HG03521 (cell line): ENCODE data around the gene LGALS1.
"Not testable (repeated sequence)": the region's sequence is repeated elsewhere in the genome, so short reads cannot be mapped to it uniquely, and the experiment has no call there.

Experiments
- ATAC-seq: cut with Tn5 transposase; IDR thresholded peaks from one replicate; pipeline ENCODE4 v1.9.1; 2021; ENCODE audit warnings: mild to moderate bottlenecking, moderate library complexity; ENCODE audit not compliant: unreplicated experiment

Gene LGALS1

DNA sequence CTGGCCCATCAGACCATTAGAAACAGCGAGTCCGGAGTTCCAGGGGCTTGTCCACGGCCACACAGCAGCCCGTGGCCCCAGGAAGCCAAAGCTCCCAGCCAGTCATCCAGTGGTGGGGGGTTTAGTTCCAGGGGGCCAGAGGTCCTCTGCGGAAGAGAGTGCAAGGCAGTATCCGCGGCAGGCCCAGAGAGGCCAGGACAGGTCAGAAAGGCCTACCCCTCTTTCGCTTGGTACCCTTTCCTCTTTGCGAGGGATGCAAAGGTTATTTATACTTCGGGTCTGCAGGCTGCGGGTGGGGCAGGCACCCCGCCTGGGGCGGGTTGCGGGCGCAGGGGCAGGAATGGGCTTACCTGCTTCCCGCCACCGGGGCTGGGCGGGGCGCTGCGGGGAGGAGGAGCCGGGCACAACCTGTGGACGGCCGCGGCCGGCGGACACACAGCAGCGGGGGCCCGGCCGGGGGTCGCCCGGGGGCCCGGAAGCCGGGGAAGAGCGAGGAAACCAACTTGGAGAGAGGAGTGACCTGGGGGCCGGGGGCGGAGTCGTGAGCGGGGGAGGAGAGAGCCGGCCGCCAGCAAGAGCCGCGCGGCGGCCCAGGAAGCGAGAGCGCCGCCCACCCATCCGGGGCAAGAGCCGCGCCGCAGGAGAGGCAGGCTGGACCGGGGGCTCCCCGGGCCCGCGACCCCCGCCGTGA is 36.2 kb upstream of the LGALS1 start, which contains the start of gene SH3BP1:
Gene SH3BP1 (plus strand): TSS at position 600 of the 691 bp plus-strand sequence. CDS start 119 bp downstream, outside the sequence.
- no peak for ATAC-seq

DNA sequence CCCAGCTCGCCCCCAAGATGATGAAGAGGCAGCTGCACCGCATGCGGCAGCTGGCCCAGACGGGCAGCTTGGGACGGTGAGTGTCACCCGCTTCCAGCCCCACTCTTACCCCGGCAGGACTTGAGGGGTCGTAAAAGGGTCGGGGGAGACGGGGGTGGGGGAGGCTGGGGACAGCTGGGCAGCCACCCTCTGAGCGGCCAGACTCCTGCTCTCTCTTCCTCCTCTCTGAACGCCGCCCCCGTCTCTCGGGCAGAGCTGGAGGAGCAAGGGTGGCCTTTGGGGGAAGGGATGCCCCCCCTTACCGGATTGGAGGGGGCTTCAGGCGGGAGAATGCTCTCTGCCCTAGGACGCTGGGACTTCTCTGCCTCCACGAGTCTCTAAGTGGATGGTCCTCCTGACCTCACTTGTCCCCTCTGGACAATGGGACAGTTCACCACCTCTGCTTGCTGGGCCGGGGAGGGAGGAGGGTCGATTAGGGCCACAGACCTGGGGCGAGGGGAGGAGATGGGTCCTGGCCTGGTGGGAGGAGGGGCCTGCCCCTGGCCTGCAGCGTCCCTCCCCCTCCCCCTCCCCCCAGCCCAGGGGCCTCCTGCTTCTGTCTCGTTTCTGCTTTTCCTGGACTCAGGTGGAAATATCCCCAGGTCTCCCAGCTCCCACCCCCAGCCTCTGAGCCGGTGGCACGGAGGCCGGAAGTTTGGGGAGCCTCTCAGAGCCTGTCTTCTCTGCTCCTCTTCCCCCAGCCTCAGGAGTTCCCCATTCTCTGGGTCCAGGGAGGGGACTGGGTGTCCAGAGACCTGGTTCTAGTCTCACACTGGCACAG is 35.5 kb upstream of the LGALS1 start:
- no peak for ATAC-seq

DNA sequence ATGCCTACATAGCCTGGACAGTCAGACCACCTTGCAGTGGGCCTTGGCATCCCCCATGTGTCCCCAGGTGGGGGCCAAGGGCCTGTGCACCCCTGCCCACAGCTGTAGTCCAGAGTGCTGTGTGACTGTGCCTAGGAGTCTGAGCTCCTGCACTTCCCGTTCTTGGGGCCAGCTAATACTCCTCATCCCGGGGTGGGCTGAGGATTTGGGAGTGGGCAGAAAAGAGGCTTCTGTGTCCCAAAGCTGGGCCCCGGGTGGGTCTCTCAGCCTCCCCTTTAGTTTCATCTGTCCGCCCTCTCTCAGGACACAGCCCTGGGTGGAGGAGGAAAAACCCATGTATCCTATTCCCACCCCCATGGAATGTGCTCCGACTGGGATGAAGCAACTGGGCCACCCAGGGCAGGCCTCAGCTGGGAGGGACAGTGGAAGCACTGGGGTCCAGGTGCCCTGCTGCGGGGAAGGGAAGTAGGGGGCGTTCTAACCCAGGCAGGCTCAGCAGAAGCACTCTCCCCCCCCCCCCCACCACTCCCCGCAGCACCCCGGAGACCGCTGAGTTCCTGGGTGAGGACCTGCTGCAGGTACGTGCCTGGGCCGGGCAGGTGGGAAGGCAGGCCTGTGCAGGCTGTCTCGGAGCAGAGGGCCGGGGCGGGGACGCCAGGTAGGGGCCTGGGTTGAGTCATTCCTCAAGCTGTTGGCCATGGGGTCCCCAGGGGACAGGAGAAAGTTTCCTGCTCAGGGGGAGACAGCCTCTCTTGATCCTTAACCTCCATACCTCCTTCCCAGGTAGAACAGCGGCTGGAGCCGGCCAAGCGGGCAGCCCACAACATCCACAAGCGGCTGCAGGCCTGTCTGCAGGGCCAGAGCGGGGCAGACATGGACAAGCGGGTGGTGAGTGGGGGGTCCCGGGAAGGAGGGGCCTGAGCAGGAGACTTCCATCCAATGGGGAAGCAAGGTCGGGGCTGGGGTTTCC is 34.6 kb upstream of the LGALS1 start:
- ATAC-seq: no peak

DNA sequence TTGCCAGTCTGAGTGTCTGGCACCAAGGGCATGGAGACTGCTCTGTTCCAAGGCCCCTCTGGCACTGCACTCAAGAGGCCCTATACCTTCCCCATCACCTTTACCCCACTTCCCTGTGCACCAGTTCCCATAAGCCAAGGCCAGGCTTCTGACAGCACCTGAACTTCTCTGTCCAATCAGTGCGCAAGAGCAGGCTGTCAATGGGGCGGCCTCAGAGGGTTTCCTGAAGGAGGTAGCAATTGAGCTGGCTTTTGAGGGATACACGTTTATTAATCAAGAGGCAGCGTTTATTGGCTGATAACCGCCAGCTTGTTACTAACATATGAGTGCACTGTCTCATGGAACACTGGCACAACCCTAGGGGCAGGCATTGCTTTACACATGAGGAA is 33.9 kb upstream of the LGALS1 start:
- no peak for ATAC-seq

DNA sequence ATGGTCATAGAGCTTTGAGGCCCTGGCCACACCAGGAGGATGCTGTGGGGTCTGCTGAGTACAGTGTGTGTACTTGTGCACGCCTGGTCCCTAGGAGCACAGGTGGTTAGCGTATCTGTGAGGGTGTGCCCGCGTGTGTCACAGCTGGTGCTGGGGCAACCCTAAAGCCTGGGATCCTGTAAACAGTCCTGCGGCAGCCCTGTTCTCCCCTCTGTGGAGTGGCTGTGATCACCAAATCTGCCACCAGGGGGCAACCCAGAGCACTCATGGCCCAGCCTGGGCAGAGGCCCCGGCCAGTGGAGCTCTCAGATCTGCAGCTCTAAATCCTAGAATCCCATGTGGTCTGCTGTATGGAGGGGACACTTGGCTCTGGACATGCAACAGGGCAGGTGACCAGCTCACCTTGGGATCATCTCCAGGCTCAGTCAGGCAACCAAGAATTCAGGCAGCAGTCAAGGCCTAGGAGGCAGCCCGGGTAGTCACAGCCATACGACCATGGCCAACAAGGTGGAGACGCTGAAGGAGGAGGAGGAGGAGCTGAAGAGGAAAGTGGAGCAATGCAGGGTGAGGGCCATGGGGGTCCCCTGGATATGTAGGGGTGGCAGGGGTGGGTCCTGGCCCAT is 32.1 kb upstream of the LGALS1 start:
- ATAC-seq: no peak

DNA sequence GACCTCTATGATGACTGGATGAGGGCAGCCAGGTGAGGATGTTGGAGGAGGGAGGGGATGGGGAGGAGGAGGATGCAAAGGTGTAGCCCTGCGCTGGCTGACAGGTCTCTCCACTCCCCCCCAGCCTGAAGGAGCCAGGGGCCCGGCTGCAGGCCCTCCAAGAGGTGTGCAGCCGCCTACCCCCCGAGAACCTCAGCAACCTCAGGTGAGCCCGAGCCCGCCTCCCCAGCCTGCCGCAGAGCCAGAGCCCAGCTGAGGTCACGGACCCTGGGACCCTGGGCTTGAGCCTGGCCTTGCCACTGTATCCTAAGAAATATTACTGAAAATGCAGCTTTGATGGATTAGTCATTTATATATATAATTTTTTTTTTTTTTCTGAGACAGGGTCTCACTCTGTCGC is 28.1 kb upstream of the LGALS1 start:
- ATAC-seq: no peak

DNA sequence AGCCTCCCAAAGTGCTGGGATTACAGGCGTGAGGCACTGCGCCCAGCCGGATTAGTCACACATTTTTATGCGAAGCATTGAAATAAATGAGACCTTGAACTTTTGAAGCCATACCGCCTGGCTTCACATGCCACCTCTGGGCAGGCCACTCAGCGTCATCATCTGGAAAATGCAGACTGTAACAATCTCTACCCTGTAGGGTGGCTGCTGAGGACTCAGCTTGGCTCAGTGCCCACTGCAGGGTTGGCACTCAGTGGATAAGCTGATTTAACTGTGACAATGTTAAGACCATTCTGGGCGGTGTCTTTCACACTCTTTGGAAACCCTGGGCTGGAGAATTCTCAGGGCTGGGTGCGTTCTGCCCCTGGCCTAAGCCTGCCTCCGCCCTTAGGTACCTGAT is 27.5 kb upstream of the LGALS1 start:
- no peak for ATAC-seq

DNA sequence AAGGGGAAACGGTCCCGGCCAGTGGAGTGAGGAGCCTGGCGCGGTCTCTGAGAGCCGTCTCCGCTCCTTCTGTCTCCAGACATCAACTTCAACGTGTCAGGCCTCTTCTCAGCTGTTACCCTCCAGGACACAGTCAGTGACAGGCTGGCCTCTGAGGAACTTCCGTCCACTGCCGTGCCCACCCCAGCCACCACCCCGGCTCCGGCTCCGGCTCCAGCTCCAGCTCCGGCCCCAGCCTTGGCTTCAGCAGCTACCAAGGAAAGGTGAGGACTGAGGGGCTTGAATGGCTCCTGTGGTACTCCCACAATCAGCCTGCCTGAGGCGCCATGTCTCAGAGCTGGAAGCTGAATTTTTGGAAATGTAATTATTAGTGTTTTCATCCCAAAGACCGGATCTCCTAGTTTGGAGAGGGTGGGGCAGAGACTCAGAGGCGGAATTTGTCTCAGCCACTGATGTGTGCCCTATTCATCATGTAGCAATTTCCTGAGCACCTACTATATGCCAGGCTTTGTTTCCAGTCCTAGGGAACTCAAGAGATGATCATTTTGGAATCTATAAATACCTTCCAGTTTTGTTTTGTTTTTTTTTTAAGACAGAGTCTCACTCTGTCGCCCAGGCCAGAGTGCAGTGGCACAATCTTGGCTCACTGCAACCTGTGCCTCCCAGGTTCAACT is 24.8 kb upstream of the LGALS1 start:
- ATAC-seq: no peak

DNA sequence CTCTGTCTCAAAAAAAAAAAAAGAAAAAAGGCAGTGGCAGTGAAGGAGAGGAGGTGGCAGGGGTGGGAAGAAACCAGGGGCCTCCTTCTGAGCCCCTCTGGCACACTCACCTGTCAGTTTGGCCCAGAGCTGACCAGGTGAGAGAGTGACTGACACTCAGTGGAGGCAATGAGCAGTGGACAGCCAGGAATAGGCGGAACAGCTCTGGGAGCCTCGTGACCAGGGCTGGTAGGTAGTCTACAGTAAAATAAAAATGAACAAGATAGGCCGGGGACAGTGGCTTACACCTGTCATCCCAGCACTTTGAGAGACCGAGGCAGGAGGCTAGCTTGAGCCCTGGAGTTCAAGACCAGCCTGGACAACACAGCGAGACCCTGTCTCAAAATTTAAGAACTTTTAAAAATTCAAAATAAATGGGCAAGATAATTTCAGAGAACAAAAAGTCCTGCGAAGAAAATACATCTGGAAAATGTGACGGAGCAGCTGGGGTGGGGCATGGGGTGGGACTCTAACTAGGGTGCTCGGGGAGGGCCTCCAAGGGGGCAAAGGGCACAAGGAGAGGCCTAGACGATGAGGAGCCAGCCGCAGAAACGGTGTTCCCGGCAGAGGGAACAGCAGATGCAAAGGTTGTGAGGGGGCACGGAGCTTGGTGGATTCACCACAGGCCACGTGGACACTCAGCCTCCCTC is 20.7 kb upstream of the LGALS1 start:
- ATAC-seq: no peak

DNA sequence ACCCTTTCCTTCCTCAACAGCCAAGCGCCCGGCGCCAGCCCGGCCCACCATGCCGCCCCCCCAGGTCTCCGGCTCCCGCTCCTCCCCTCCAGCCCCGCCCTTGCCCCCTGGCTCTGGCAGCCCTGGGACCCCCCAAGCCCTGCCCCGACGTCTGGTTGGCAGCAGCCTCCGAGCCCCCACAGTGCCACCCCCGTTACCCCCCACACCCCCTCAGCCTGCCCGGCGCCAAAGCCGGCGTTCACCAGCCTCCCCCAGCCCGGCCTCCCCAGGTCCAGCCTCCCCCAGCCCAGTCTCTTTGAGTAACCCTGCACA is 20.2 kb upstream of the LGALS1 start:
- no peak for ATAC-seq

DNA sequence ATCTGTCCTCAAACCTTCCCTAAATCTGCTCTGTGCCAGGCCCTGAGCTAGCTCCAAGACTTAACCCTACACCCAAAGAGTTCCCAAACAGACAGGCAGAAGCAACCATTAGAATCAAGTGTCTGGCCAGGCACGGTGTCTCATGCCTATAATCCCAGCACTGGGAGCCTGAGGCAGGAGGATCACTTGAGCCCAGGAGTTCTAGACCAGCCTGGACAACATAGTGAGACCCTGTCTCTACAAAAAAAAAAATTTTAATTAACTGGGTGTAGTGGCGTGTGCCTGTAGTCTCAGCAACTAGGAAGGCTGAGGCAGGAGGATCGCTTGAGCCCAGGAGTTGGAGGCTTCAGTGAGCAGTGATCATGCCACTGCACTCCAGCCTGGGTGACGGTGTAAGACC is 18.9 kb upstream of the LGALS1 start:
- not testable (repeated sequence) for ATAC-seq

DNA sequence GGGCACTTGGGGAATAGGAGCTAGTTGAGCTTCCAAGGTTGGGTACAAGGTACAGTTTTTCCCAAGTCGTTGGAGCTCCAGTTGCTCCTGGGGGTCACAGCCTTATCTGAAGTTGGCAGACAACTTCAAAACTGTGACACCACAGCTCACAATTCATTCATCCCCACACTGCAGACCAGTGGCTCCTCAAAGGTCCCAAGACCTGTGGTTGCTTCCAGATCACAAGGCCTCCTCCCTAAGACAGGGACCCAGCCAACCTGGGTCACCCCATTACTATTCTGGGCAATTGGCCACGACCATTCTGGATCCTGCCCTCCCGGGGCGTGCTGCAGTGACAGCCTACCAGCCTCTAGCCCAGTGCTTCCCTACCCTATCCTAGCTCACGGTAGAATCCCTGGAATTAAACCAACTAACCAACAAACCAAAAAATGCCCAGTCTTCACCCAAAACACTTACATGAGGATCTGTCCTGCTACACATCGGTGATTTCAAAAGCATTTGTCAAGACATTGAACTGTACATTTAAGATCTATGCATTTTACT is 17.8 kb upstream of the LGALS1 start:
- no peak for ATAC-seq

DNA sequence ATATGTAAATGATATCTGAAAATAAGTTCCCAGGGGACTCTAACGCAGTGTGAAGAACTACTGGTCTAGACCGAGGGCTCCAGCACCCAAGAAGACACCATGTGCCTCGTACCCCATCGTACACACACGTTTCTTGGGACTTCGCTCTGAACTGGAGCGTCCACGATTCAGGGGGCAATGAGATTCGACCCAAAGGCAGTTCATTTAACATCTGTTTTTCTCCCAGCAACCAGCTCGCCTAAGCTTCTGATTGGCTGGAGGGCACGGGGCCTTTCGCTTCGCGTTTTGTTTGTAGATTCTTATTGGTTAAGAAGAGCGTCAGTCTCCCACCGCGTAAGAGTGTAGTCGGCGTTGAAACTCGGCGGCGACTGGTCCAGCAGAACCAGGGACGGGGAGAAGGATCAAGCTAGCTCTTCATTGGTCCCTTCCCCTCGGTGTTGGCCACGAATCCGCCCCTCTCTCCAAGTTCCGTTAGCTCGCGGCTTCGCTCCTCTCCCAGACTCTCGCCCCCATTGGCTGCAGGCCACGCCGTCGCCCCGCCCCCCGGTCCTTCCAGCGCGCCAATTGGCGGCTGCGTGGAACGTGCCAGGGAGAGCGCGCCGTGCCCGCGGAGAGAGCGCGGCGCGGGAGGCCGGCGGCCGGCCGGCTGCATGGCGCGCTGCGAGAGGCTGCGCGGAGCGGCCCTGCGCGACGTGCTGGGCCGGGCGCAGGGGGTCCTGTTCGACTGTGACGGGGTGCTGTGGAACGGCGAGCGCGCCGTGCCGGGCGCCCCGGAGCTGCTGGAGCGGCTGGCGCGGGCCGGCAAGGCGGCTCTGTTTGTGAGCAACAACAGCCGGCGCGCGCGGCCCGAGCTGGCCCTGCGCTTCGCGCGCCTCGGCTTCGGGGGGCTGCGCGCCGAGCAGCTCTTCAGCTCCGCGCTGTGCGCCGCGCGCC is 17.0 kb upstream of the LGALS1 start, which contains the start of gene PDXP:
Gene PDXP (plus strand): TSS at position 591 of the 933 bp plus-strand sequence. CDS start 60 bp downstream, at position 651.
- peak; percentile 81 for ATAC-seq

DNA sequence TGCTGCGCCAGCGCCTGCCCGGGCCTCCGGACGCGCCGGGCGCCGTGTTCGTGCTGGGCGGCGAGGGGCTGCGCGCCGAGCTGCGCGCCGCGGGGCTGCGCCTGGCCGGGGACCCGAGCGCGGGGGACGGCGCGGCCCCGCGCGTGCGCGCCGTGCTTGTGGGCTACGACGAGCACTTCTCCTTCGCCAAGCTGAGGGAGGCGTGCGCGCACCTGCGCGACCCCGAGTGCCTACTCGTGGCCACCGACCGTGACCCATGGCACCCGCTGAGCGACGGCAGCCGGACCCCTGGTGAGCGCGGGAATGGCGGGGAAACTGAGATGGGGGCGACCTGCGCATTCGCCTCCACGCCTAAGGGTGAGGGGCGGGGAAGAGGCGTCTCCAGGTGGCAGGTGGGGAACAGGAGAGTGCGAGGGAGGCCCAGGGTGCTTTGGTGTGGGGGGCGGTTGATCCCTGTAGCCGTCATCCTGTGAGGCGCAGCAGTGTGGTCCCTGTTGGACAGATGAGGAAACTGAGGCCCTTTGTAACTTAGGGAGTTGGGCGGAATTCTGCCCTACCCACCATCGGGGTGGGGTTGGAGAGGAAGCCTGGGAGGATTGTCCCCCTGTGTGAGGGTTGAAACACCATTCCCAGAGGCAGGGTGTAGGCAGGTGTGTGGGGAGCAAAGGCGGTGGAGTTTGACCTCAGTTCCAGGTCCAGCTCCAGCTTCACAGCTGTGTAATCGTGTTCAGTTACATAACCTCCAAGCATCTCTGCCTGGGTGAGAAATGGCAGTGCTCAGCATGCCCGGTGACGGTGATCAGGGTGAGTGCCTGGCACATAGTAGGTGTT is 16.2 kb upstream of the LGALS1 start:
- peak; percentile 12 for ATAC-seq

DNA sequence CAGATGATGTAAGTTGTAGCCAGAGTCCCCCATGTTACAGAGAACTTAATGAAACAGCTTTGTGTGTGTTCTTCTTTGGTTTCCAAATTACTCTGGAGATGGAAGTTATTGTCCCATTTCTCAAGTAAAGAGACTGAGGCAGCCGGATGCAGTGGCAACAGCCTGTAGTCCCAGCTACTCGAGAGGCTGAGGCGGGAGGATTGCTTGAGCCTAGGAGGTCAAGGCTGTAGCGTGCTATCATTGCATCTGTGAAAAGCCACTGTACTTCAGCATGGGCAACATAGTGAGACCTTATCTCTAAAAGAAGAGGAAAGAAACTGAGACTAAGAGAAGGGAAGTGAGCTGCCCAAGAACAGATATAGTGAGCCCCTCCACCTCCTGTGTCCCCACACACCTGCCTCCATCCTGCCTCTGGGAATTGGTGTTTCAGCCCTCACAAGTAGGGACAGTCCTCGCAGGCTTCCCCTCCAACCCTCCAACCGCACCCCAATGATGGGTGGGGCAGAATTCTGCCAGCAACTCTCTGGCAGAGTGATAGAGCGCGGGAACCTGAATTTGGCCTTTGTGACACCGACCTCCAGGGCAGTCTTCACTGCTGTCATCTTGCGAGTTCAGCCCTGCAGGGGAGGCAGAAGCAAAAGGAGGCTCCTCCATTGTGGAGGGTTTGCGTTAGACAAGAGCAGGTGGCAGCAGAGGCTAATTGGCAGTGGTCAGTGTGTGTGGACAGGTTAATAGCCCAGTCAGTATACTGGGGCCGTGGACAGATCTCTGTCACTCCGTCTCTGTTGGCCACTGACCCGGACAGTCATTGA is 15.3 kb upstream of the LGALS1 start:
- ATAC-seq: no peak

DNA sequence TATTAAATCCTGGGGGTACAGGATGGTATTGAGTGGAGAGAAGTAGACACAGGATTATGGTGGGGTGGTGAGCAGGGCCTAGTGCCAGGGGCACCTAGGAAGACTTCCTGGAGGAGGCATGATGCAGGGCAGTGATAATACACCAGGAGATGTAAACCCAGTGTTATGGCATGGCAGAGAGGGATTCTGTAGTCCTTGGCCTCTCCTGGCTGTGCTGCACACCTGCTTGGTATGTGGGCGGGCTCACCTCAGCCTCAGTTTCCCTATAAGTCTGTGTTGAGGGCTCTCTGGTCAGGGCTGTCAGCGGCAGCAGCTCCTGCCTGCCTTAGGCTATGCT is 14.8 kb upstream of the LGALS1 start:
- ATAC-seq: no peak
